Ishikawa (cell line): ENCODE measurements around the gene C1orf52.

ENCODE experiments used
- CEBPB ChIP-seq: IDR thresholded peaks from 2 replicates; pipeline ENCODE4 v1.6.1; 2012
- CREB1 ChIP-seq: IDR thresholded peaks from 2 replicates; pipeline ENCODE4 v1.6.1; 2012; ENCODE audit warnings: low read depth
- EGR1 ChIP-seq: IDR thresholded peaks from 2 replicates; pipeline ENCODE4 v1.6.1; 2012
- EP300 ChIP-seq: IDR thresholded peaks from 2 replicates; pipeline ENCODE4 v1.6.1; 2012; ENCODE audit warnings: borderline replicate concordance
- FOXM1 ChIP-seq: IDR thresholded peaks from 2 replicates; pipeline ENCODE4 v1.6.1; 2012; ENCODE audit warnings: low read depth, borderline replicate concordance
- NFIC ChIP-seq: IDR thresholded peaks from 2 replicates; pipeline ENCODE4 v1.6.1; 2012
- RAD21 ChIP-seq: IDR thresholded peaks from 2 replicates; pipeline ENCODE4 v1.6.1; 2012; ENCODE audit warnings: low read depth
- TAF1 ChIP-seq: IDR thresholded peaks from 2 replicates; pipeline ENCODE4 v1.6.1; 2012; ENCODE audit warnings: low read depth, mild to moderate bottlenecking
- TCF12 ChIP-seq: IDR thresholded peaks from 2 replicates; pipeline ENCODE4 v1.6.1; 2012; ENCODE audit warnings: low read depth
- TEAD4 ChIP-seq: IDR thresholded peaks from 2 replicates; pipeline ENCODE4 v1.6.1; 2012
- YY1 ChIP-seq: IDR thresholded peaks from 2 replicates; pipeline ENCODE4 v1.6.1; 2012; ENCODE audit warnings: low read depth
- ZBTB7A ChIP-seq: IDR thresholded peaks from 2 replicates; pipeline ENCODE4 v1.6.1; 2012; ENCODE audit warnings: low read depth
- TF ChIP-seq, protein P1 (sequence below): IDR thresholded peaks from 2 replicates; pipeline ENCODE4 v1.6.1; 2012; ENCODE audit warnings: low read depth, mild to moderate bottlenecking
- TF ChIP-seq, protein P2 (sequence below): IDR thresholded peaks from 2 replicates; pipeline ENCODE4 v1.6.1; 2012
- TF ChIP-seq, protein P3 (sequence below): IDR thresholded peaks from 2 replicates; pipeline ENCODE4 v1.6.1; 2012

Gene C1orf52

DNA sequence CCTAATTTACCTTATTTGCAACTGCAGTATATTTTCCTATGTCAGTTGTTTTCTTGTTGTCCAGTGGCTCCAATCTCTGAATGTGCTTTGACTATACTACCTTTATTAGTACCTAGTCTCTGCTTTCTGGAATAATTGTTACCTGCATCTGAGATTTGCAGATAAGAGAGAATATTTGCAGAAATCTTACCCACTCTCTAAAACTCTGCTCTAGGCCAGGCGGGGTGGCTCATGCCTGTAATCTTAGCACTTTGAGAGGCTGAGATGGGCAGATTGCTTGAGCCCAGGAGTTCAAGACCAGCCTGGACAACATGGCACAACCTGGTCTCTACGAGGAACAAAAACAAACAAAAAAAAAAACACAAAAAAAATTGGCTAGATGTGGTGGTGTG is 56.6 kb downstream of the C1orf52 start:
- TF ChIP-seq TAF1 (no peak), ZBTB7A (no peak), CEBPB (no peak), FOXM1 (no peak), TCF12 (no peak), NFIC (no peak), EP300 (no peak), EGR1 (no peak), TEAD4 (no peak), CREB1 (no peak), RAD21 (no peak), YY1 (no peak)
- TF ChIP-seq, protein P1, sequence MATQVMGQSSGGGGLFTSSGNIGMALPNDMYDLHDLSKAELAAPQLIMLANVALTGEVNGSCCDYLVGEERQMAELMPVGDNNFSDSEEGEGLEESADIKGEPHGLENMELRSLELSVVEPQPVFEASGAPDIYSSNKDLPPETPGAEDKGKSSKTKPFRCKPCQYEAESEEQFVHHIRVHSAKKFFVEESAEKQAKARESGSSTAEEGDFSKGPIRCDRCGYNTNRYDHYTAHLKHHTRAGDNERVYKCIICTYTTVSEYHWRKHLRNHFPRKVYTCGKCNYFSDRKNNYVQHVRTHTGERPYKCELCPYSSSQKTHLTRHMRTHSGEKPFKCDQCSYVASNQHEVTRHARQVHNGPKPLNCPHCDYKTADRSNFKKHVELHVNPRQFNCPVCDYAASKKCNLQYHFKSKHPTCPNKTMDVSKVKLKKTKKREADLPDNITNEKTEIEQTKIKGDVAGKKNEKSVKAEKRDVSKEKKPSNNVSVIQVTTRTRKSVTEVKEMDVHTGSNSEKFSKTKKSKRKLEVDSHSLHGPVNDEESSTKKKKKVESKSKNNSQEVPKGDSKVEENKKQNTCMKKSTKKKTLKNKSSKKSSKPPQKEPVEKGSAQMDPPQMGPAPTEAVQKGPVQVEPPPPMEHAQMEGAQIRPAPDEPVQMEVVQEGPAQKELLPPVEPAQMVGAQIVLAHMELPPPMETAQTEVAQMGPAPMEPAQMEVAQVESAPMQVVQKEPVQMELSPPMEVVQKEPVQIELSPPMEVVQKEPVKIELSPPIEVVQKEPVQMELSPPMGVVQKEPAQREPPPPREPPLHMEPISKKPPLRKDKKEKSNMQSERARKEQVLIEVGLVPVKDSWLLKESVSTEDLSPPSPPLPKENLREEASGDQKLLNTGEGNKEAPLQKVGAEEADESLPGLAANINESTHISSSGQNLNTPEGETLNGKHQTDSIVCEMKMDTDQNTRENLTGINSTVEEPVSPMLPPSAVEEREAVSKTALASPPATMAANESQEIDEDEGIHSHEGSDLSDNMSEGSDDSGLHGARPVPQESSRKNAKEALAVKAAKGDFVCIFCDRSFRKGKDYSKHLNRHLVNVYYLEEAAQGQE, result no peak
- TF ChIP-seq, protein P2, sequence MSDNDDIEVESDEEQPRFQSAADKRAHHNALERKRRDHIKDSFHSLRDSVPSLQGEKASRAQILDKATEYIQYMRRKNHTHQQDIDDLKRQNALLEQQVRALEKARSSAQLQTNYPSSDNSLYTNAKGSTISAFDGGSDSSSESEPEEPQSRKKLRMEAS, result no peak
- TF ChIP-seq, protein P3, sequence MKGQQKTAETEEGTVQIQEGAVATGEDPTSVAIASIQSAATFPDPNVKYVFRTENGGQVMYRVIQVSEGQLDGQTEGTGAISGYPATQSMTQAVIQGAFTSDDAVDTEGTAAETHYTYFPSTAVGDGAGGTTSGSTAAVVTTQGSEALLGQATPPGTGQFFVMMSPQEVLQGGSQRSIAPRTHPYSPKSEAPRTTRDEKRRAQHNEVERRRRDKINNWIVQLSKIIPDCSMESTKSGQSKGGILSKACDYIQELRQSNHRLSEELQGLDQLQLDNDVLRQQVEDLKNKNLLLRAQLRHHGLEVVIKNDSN, result no peak

DNA sequence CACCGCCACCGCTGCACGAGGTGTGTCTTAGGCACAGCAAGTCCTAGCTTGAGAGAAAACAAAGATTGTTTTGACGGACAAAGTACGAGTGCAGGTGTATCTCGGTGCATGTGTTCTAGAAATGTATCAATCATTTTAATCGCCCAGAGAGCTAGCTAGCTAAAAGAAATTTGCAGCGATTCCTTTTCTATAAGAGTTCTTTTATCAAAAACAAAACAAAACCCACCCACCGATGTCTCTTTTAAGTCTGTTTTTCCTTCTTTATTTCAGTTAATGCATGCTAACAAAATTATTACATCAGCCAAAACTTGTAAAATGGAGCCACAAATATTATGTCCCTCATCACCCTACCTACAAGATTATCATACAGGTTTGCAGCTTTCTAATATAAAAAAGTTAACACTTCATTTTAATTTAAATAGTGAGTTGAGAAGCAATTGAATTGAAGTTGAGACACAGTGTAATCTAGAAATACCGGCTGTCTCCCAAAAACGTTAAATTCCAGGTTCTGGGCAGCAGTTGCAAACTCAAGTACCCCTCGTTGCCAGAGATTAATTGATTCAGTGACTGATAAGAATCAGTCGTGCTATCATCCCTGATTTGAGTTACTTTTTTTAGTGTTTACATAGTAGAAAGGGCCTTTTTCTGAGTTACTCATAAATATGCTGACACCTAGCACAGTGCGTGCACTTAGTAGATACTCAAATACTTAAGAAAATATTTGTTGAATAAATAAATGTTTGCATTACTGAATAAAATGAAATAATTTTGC is 57.2 kb downstream of the C1orf52 start:
- TF ChIP-seq FOXM1, result no peak
- TF ChIP-seq, protein P2, result peak; percentile 55; the same call in 1 of the 2 replicates

DNA sequence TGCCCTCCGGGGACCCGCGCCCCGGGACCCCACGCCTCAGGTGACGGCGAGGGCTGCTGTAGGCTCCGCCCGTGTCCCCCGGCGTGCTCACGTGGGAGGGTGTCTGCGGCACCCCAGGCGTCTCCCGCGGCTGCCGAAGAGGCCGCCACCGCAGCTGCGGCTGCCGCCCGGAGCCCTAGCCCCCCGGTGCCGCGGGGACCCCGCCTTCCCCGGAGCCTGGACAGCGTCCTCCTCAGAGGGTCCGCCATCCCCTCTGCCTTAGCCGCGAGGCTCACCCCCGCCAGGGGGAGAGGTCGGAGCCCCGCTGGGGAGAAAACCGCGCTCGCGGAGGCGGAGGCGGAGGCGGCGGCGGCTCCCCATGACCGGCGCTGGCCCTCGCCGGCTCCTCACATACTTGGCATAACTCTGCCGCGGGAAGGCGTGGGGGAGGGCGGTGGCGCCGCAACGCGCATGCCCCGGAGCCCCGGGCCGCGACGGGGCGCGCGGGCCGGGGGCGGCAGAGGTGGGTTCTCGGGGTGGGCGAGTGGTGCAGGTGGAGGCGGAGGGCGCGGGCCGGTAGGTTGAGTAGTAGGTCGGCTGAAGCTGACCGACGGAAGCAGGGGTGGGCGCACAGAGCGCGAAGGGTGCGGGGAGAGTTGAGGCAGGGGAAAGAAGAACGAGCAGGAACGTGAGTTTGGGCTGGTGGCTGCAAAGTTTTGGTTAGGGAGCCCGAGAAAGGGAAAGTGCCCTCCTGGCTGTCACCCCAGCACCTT is 57.9 kb downstream of the C1orf52 start:
- TF ChIP-seq CREB1, result no peak
- TF ChIP-seq TCF12, result peak; percentile 51; the same call in 1 of the 2 replicates
- TF ChIP-seq TAF1, result no peak
- peak; percentile 51; the same call in 1 of the 2 replicates for TF ChIP-seq YY1
- peak; percentile 97 for TF ChIP-seq EGR1
- peak; percentile 99 for TF ChIP-seq TEAD4
- TF ChIP-seq, protein P1, result no peak
- TF ChIP-seq ZBTB7A, result peak; percentile 97
- no peak for TF ChIP-seq RAD21
- TF ChIP-seq, protein P3, result peak; percentile 74
- peak; percentile 44; the same call in 1 of the 2 replicates for TF ChIP-seq NFIC
- TF ChIP-seq, protein P2, result peak; percentile 33
- TF ChIP-seq CEBPB, result no peak
- TF ChIP-seq EP300, result 0 out of 2 replicates have a peak, but pooled peaks have one; percentile 48
- TF ChIP-seq FOXM1, result no peak

DNA sequence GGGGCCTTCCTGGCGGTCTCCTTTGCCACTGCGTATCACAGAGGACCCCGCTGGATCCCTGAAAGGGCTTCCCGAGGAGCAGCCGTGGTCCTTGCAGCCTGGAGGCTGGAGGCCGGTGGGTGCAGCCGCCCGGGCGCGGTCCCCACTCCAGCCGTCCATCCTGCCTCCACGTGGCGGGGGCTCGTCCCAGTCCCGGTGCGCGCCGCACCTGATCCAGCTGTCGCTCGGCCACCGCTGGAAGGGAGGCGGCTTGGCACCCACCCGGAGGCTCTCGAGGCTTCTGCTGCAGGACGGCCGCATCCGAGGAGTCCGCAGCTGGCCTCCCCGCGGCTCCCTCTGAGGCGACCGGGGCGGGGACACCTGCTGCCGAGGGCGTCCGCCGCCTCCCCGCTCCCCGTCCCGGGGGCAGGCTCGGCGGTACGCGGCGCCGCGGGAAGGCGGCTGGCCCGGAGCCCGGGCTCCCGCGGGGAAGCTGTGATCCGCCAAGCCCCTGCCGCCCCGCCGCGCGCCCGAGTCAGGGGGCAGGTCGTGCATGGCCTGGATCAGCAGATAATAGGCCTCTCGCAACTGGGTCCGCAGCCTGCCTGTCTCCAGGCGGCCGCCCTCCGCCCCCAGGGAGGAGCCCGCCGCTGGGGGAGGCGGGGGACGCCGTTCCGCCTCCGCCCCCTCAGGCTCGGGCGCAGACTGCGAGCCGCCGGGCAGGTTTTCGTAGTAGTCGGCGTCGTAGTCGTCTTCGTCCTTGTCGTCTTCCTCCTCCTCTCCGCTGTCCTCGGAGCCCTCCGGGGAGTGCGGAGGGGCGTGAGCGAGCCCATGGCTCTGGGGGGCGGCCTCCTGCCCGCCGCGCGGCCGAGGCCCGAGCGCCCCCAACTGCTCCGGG is 58.8 kb downstream of the C1orf52 start, which contains the start of gene SYDE2:
Gene SYDE2 (minus strand): TSS at position 554 of the 877 bp plus-strand sequence. CDS start 20 bp downstream, at position 534.
- TF ChIP-seq, protein P3, result 0 out of 2 replicates have a peak, but pooled peaks have one; percentile 32
- TF ChIP-seq, protein P2, result peak; percentile 71
- peak; percentile 89 for TF ChIP-seq EGR1
- TF ChIP-seq TAF1, result peak; percentile 29; the same call in 1 of the 2 replicates
- TF ChIP-seq FOXM1, result no peak
- TF ChIP-seq ZBTB7A, result no peak
- TF ChIP-seq, protein P1, result no peak
- no peak for TF ChIP-seq CEBPB
- TF ChIP-seq TEAD4, result peak; percentile 55
- TF ChIP-seq EP300, result peak; percentile 39; the same call in 1 of the 2 replicates
- peak; percentile 93 for TF ChIP-seq NFIC
- 0 out of 2 replicates have a peak, but pooled peaks have one; percentile 21 for TF ChIP-seq YY1
- peak; percentile 76 for TF ChIP-seq TCF12
